ENCODE data around the gene TMEM134.

GRCh38 chr11:67502328-67502979, 33.4 kb upstream of the TMEM134 start:
- TF ChIP-seq POLR2A (IDR thresholded peaks at IDR 0.05; ENCODE audit: low read depth, low read length) (no peak), POLR2AphosphoS5 (IDR thresholded peaks at IDR 0.05; ENCODE audit: low read depth, low read length) (no peak), TAF1 (IDR thresholded peaks at IDR 0.05; ENCODE audit: low read depth, low read length) (no peak), SPI1 (IDR thresholded peaks at IDR 0.05; ENCODE audit: low read depth, low read length) (no peak)
